Thymus (tissue), 11 donors: Measurements from ENCODE around the gene PYGO1. TPM values are rescaled to one million over a fixed set of nuclear protein-coding genes. Genes with fewer than 3 reads are reported as not detected.
A peak's percentile ranks its signal among the peaks of the same experiment; 100 is the strongest.
"Not testable (repeated sequence)": the region's sequence is repeated elsewhere in the genome, so short reads cannot be mapped to it uniquely, and the experiment has no call there.

ENCODE experiments used
- DNase-seq, 9 donors: peaks; one replicate each; pipeline ENCODE4 v3.0.0-alpha.2; 2013; ENCODE audit warnings: low spot score in 9 of 9, low read depth in 6 of 9, missing footprints in 1 of 9
- H3K27ac ChIP-seq, 2 donors: one replicate each; pipeline ENCODE4 v1.5.1; 2013; ENCODE audit warnings: control low read depth in 1 of 2, low read depth in 1 of 2, low read length in 1 of 2, mild to moderate bottlenecking in 1 of 2, moderate library complexity in 1 of 2
- H3K27me3 ChIP-seq, 2 donors: one replicate each; pipeline ENCODE4 v1.5.1; 2013; ENCODE audit warnings: low read length in 1 of 2; ENCODE audit not compliant: control insufficient read depth in 2 of 2, insufficient read depth in 1 of 2
- H3K36me3 ChIP-seq, 2 donors: one replicate each; pipeline ENCODE4 v1.5.1; 2013; ENCODE audit warnings: low read length in 1 of 2, mild to moderate bottlenecking in 1 of 2, moderate library complexity in 1 of 2; ENCODE audit not compliant: control insufficient read depth in 2 of 2, insufficient read depth in 2 of 2
- H3K4me1 ChIP-seq, 2 donors: one replicate each; pipeline ENCODE4 v1.5.1; 2013; ENCODE audit warnings: low read length in 2 of 2; ENCODE audit not compliant: control insufficient read depth in 2 of 2, insufficient read depth in 2 of 2
- H3K4me3 ChIP-seq, 2 donors: one replicate each; pipeline ENCODE4 v1.5.1; 2013; ENCODE audit warnings: low read length in 2 of 2, control low read depth in 1 of 2, mild to moderate bottlenecking in 1 of 2
- H3K9me3 ChIP-seq, 2 donors: one replicate each; pipeline ENCODE4 v1.5.1; 2013; ENCODE audit warnings: low read length in 1 of 2, mild to moderate bottlenecking in 1 of 2; ENCODE audit not compliant: control insufficient read depth in 2 of 2, insufficient read depth in 1 of 2
- WGBS: extraction: QIAGEN DNeasy Blood & Tissue Kit; methylation state at CpG from one replicate; pipeline ENCODE4 v1.1.7; 2013; 5-methylcytosine and 5-hydroxymethylcytosine counted together
- polyA plus RNA-seq: library from polyadenylated mRNA; stranded (reverse); fragments of 200-250 nt; gene quantifications from one replicate; pipeline ENCODE4 v1.2.3, GENCODE V29; 2013
- total RNA-seq: library from RNA; stranded (reverse); fragments of 120-200 nt; gene quantifications from one replicate; pipeline ENCODE4 v1.2.4, GENCODE V29; 2013
- donor health status: healthy.

The PYGO1 gene
- total and polyA plus RNA-seq, 2 donors, result 0.62 to 0.71 TPM

GRCh38 chr15:55618387-55618786 is 30.2 kb upstream of the PYGO1 start:
- Histone ChIP-seq H3K27me3 (no peaks in the 10 kb centered on the region), H3K9me3 (no peaks in the 10 kb centered on the region), H3K27ac (no peak overlapping the region), H3K4me3 (no peak overlapping the region), H3K36me3 (no peaks in the 10 kb centered on the region), H3K4me1 (no peaks in the 10 kb centered on the region)
- no peak for DNase-seq
- 95% methylated on average over 4 of the region's 4 CpGs for WGBS

- 79% methylated on average over 1 of the region's 1 CpG for whole genome bisulfite sequencing
- no peaks in the 10 kb centered on the region for H3K27me3 ChIP-seq
- H3K27ac ChIP-seq, result no peak overlapping the region
- H3K9me3 ChIP-seq, result no peaks in the 10 kb centered on the region
- H3K4me3 ChIP-seq, result no peak overlapping the region
- no peaks in the 10 kb centered on the region for H3K4me1 ChIP-seq
- DNase-seq, result no peak
- H3K36me3 ChIP-seq, result no peaks in the 10 kb centered on the region
These were observed 27.3 kb upstream of the PYGO1 start for GRCh38 chr15:55615445-55615844.

GRCh38 chr15:55613727-55614126 is 25.6 kb upstream of the PYGO1 start:
- no peaks in the 10 kb centered on the region for H3K9me3 ChIP-seq
- H3K4me1 ChIP-seq, result no peaks in the 10 kb centered on the region
- no peak for DNase-seq
- H3K4me3 ChIP-seq, result no peak overlapping the region
- no peak overlapping the region for H3K27ac ChIP-seq
- H3K36me3 ChIP-seq, result no peaks in the 10 kb centered on the region
- no peaks in the 10 kb centered on the region for H3K27me3 ChIP-seq
- WGBS, result 93% methylated on average over 4 of the region's 4 CpGs

- Histone ChIP-seq H3K9me3 (no peaks in the 10 kb centered on the region), H3K27me3 (no peaks in the 10 kb centered on the region), H3K4me1 (no peaks in the 10 kb centered on the region), H3K4me3 (no peak overlapping the region), H3K27ac (no peak overlapping the region), H3K36me3 (no peaks in the 10 kb centered on the region)
- no peak for DNase-seq
- 97% methylated on average over 5 of the region's 5 CpGs for WGBS
These were observed 18.1 kb upstream of the PYGO1 start for GRCh38 chr15:55606214-55606613.

- Histone ChIP-seq H3K27ac (no peak overlapping the region), H3K4me1 (no peaks in the 10 kb centered on the region), H3K27me3 (no peaks in the 10 kb centered on the region), H3K36me3 (no peaks in the 10 kb centered on the region), H3K4me3 (no peak overlapping the region), H3K9me3 (no peaks in the 10 kb centered on the region)
- no peak for DNase-seq
- 97% methylated on average over 5 of the region's 5 CpGs for WGBS
These were observed 13.2 kb upstream of the PYGO1 start for GRCh38 chr15:55601374-55601773.

- WGBS, result 97% methylated on average over 3 of the region's 3 CpGs
- H3K36me3 ChIP-seq, result no peaks in the 10 kb centered on the region
- no peak overlapping the region for H3K4me3 ChIP-seq
- no peaks in the 10 kb centered on the region for H3K27me3 ChIP-seq
- no peaks in the 10 kb centered on the region for H3K4me1 ChIP-seq
- DNase-seq, result no peak
- no peaks in the 10 kb centered on the region for H3K9me3 ChIP-seq
- no peak overlapping the region for H3K27ac ChIP-seq
These were observed 11.3 kb upstream of the PYGO1 start for GRCh38 chr15:55599439-55599838.

GRCh38 chr15:55593019-55593418 is 4.9 kb upstream of the PYGO1 start:
- H3K4me3 ChIP-seq, H3K9me3 ChIP-seq, DNase-seq, H3K36me3 ChIP-seq, H3K27ac ChIP-seq, H3K4me1 ChIP-seq: not testable (repeated sequence)
- peaks cover 16 to 19% of the 10 kb centered on the region in 2 donors for H3K27me3 ChIP-seq
- 94% methylated on average over 1 of the region's 1 CpG for WGBS

GRCh38 chr15:55590788-55591187 is 2.6 kb upstream of the PYGO1 start:
- H3K4me3 ChIP-seq, result no peak overlapping the region
- 52% methylated on average over 3 of the region's 3 CpGs for WGBS
- DNase-seq, result peak in 2 of 9 donors; percentile 3 to 32
- H3K36me3 ChIP-seq, result no peaks in the 10 kb centered on the region
- H3K9me3 ChIP-seq, result peaks cover 0 to 3% of the 10 kb centered on the region in 2 donors
- H3K27me3 ChIP-seq, result peaks cover 34 to 40% of the 10 kb centered on the region in 2 donors
- peaks cover 0 to 5% of the 10 kb centered on the region in 2 donors for H3K4me1 ChIP-seq
- H3K27ac ChIP-seq, result no peak overlapping the region

- 95% methylated on average over 10 of the region's 10 CpGs for WGBS
- DNase-seq, result no peak
- H3K4me3 ChIP-seq, result no peak overlapping the region
These were observed 1.1 kb upstream of the PYGO1 start for GRCh38 chr15:55589287-55589686.

GRCh38 chr15:55588815-55589115 is 620 bp upstream of the PYGO1 start:
- peaks cover 34 to 55% of the 10 kb centered on the region in 2 donors for H3K27me3 ChIP-seq
- H3K9me3 ChIP-seq, result peaks cover 0 to 3% of the 10 kb centered on the region in 2 donors
- no peak for DNase-seq
- H3K4me1 ChIP-seq, result peaks cover 0 to 5% of the 10 kb centered on the region in 2 donors
- H3K4me3 ChIP-seq, result peak overlapping the region; percentile 35 to 54
- H3K27ac ChIP-seq, result no peak overlapping the region
- no peaks in the 10 kb centered on the region for H3K36me3 ChIP-seq
- 16% methylated on average over 19 of the region's 19 CpGs for WGBS

More at GRCh38 chr15:55589287-55589686, 1.1 kb upstream of the PYGO1 start:
- H3K9me3 ChIP-seq, result peaks cover 0 to 3% of the 10 kb centered on the region in 2 donors
- peaks cover 34 to 50% of the 10 kb centered on the region in 2 donors for H3K27me3 ChIP-seq
- peaks cover 0 to 5% of the 10 kb centered on the region in 2 donors for H3K4me1 ChIP-seq
- H3K27ac ChIP-seq, result no peak overlapping the region
- H3K36me3 ChIP-seq, result no peaks in the 10 kb centered on the region
